ENCODE measurements around the gene ISOC2. TPM values are rescaled to one million over a fixed set of nuclear protein-coding genes. Genes with fewer than 3 reads are reported as not detected.

The ISOC2 gene
- total and polyA plus RNA-seq, 9 of the 15 experiments (the other 6 are each of a cell fraction or from before 2014, with no cell fraction given) = 1.2 to 229 (median 58.3) TPM

DNA sequence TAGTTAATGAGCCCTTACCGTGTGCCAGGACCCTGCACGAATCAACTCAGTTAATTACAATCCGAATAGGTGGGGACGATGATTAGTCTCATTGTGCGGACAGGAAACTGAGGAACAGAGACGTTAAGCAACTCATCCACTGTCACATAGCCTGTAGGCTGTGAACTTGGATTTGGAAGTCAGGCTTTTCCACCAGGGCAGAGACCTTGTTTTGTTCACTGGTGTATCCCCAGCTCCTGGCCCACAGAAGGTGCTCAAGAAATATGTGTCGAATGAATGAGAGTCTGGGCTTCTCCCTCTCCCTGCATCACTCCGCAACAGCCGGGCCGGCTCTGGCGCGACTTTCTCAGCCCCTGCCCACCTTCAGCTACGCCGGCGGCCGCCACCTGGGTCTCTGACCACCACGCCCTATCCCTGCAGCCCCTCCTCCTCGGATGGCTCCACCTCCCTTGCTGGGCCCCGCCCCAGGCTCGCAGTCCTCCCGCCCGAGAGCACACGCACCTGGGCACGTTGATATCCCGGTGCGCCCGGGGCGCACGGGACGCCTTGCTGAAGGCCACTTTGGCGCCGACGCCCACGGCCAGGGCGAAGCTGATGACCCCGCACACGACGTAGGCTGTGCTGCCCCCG, 19.6 kb downstream of the ISOC2 start (continued):
- TF ChIP-seq CBX3 (IDR thresholded peaks at IDR 0.05; ENCODE audit: borderline replicate concordance in 1 of 2, low read length in 2 of 2) (peak in 1 of 2 experiments; percentile 41; a peak in 1 of 3 replicates), HNRNPLL (IDR thresholded peaks at IDR 0.05; ENCODE audit: low read depth, low read length, poor library complexity, severe bottlenecking) (peak; percentile 37), GABPB1 (CRISPR knock-in tag; IDR thresholded peaks at IDR 0.05) (0 out of 2 replicates have a peak, but pooled peaks have one; percentile 34), TCF7 (IDR thresholded peaks at IDR 0.05; ENCODE audit: borderline replicate concordance) (no peak)

GRCh38 chr19:55441319-55441691, 20.1 kb downstream of the ISOC2 start:
- Histone ChIP-seq H3K9me1 (ENCODE audit: control insufficient read depth, insufficient read depth, low read length) (no peaks in the 10 kb centered on the region), H3K79me2 (ENCODE audit: control insufficient read depth, insufficient read depth, low read length) (no peaks in the 10 kb centered on the region), H3K4me2 (ENCODE audit: insufficient read depth, low read length) (peak overlapping the region; percentile 50), H3K4me1 (replicated peaks in 1 of 2; ENCODE audit: control insufficient read depth in 2 of 2, insufficient read depth in 2 of 2, low read length in 2 of 2) (peaks cover 18 to 54% of the 10 kb centered on the region in 2 experiments), H3K27ac (ENCODE audit: extremely low read depth, low read depth, low read length) (no peak overlapping the region), H2AFZ (ENCODE audit: low read depth, low read length) (peak overlapping the region; percentile 94; the same call in 1 of the 2 replicates), H3K36me3 (ENCODE audit: control insufficient read depth, insufficient read depth, low read length) (no peaks in the 10 kb centered on the region), H4K20me1 (replicated peaks; ENCODE audit: control insufficient read depth, insufficient read depth, low read length) (peaks cover 10% of the 10 kb centered on the region), H3K4me3 (no peak overlapping the region), H3K27me3 (ENCODE audit: control insufficient read depth in 2 of 2, insufficient read depth in 2 of 2, low read length in 2 of 2) (peaks cover 6 to 19% of the 10 kb centered on the region in 2 experiments), H3K9me3 (replicated peaks; ENCODE audit: control insufficient read depth, insufficient read depth, low read depth, low read length) (no peaks in the 10 kb centered on the region), H3K9ac (ENCODE audit: insufficient read depth in 1 of 2, low read depth in 2 of 2, low read length in 2 of 2) (peak overlapping the region in 1 of 2 experiments; percentile 91; a peak in 1 of 4 replicates)
- 87% methylated on average over 21 of the region's 21 CpGs for WGBS (ENCODE audit: insufficient coverage, low coverage, missing lambda C conversion rate)
- CTCF ChIA-PET (ENCODE audit: low intra/inter-chr PET ratio) = no interaction called here
- BruUV-seq (replicated peaks) = no TSS peak
- FAIRE-seq = no peak
- intact Hi-C loops (cut with micrococcal nuclease) (no loop called here), in situ Hi-C loops (cut with MboI) (loop anchor here (25.0 kb wide), 1 partner anchor 779 kb away; the partner anchor contains the start of gene LILRB4)
- POLR2A ChIA-PET = interaction anchor here (0.6 kb wide), 1 partner anchor 468 kb away, joined by 3 read pairs; no protein-coding TSS in a partner anchor
- TF ChIP-seq, protein P1, sequence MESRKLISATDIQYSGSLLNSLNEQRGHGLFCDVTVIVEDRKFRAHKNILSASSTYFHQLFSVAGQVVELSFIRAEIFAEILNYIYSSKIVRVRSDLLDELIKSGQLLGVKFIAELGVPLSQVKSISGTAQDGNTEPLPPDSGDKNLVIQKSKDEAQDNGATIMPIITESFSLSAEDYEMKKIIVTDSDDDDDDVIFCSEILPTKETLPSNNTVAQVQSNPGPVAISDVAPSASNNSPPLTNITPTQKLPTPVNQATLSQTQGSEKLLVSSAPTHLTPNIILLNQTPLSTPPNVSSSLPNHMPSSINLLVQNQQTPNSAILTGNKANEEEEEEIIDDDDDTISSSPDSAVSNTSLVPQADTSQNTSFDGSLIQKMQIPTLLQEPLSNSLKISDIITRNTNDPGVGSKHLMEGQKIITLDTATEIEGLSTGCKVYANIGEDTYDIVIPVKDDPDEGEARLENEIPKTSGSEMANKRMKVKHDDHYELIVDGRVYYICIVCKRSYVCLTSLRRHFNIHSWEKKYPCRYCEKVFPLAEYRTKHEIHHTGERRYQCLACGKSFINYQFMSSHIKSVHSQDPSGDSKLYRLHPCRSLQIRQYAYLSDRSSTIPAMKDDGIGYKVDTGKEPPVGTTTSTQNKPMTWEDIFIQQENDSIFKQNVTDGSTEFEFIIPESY (CRISPR knock-in tag; IDR thresholded peaks at IDR 0.05) = 0 out of 2 replicates have a peak, but pooled peaks have one; percentile 47
- TF ChIP-seq NR4A1 (CRISPR knock-in tag; IDR thresholded peaks at IDR 0.05) (no peak), NR4A1 (tag; IDR thresholded peaks at IDR 0.05) (no peak), MYBL2 (IDR thresholded peaks at IDR 0.05; ENCODE audit: low read depth) (no peak), MYBL2 (CRISPR knock-in tag; IDR thresholded peaks at IDR 0.05; ENCODE audit: borderline replicate concordance) (no peak), ZSCAN29 (IDR thresholded peaks at IDR 0.05) (no peak), ID3 (CRISPR knock-in tag; IDR thresholded peaks at IDR 0.05) (no peak), ID3 (tag; IDR thresholded peaks at IDR 0.05) (no peak), RAD21 (CRISPR knock-in tag; conservative IDR thresholded peaks at IDR 0.05 in 1 of 2, IDR thresholded peaks at IDR 0.05 in 1 of 2) (no peak), ZNF41 (CRISPR knock-in tag; conservative IDR thresholded peaks at IDR 0.05) (no peak)
- DNase-seq (ENCODE audit: extremely low read depth in 1 of 4, low spot score in 3 of 4) = no peak
- no peak for ATAC-seq
